AG04449 (cell line): ENCODE measurements around the gene NF2.

Source experiments
- CTCF ChIA-PET: fragments of 350-600 bp; formaldehyde crosslinking; extraction: SDS; loops from one replicate; lab custom pipeline; 2021; ENCODE audit warnings: antibody characterized with exemption; lab: Yijun Ruan, JAX
- POLR2A ChIA-PET: fragments of 400-600, 350-600 bp; formaldehyde crosslinking; extraction: SDS; loops from one replicate; lab custom pipeline; 2020; ENCODE audit warnings: antibody characterized with exemption, inconsistent platforms; lab: Yijun Ruan, JAX
- DNase-seq: peaks from one replicate; pipeline ENCODE4 v3.0.0-alpha.2; 2010; ENCODE audit warnings: low read depth, low spot score
- H3K4me3 ChIP-seq: 2 replicates; pipeline ENCODE4 v1.5.1; 2011; ENCODE audit warnings: low read depth, mild to moderate bottlenecking, control low read depth, low read length
- CTCF ChIP-seq: IDR thresholded peaks from one replicate; pipeline ENCODE4 v1.5.1; 2011; ENCODE audit warnings: mild to moderate bottlenecking, moderate library complexity, low read length, control low read depth, inconsistent platforms; ENCODE audit not compliant: insufficient read depth; ENCODE audit errors: missing control alignments

Gene NF2

GRCh38 chr22:29718949-29719898 lies 115.8 kb downstream of the NF2 start:
- ChIA-PET CTCF (interaction anchor here (0.5 to 0.8 kb wide), 2 partner anchors 16 to 562 kb away, joined by 3 read pairs; no protein-coding TSS in a partner anchor), POLR2A (interaction anchor here (0.6 kb wide), 1 partner anchor 35 kb away, joined by 3 read pairs; no protein-coding TSS in a partner anchor)
- H3K4me3 ChIP-seq: no peak overlapping the region
- DNase-seq: no peak
- no peak for TF ChIP-seq CTCF

DNA sequence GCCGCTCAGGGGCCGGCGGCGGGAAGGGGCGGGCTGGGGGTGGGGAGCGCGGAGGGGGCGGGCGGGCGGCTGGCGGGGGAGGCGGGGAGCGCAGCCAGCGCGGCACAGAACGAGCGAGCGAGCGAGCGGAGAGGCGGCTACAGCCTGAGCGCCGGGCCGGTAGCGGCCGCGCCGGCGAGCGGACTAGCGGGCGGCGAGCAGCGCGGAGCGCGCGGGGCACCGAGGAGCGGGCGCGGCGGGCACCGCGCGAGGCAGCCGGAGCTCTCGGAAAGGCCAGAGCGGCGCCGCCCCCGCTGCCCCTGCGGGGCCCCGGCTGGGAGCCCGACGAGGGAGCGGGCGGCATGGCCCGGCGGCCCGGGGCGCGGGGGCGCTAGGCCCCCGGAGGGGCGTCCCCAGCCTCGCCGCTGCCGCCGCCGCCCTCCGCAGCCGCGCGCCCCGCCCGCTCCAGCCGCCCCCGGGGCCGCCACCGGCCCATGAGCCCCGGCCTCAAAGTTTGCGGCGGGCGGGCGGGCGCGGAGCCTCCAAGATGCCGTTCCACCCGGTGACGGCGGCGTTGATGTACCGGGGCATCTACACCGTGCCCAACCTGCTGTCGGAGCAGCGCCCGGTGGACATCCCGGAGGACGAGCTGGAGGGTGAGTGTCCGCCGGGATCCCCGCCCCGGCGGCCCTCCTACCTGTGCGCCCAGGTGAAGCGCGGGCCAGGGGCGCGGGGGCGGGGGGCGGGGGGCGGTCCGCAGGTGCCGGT lies 116.6 kb downstream of the NF2 start, which contains the start of gene CABP7:
CABP7 (plus strand) TSS at position 105 of the 747 bp plus-strand sequence; CDS start at position 527, 422 bp downstream.
- DNase-seq: no peak
- TF ChIP-seq CTCF: no peak

GRCh38 chr22:29720811-29721323 lies 117.4 kb downstream of the NF2 start:
- POLR2A ChIA-PET: no interaction called here
- no peak overlapping the region for H3K4me3 ChIP-seq
- no peak for TF ChIP-seq CTCF
- CTCF ChIA-PET: interaction anchor here (1.0 kb wide), 1 partner anchor 368 kb away, joined by 3 read pairs; no protein-coding TSS in a partner anchor
- no peak for DNase-seq

More for the DNA sequence above, 116.6 kb downstream of the NF2 start, which contains the start of gene CABP7:
- POLR2A ChIA-PET: no interaction called here
- CTCF ChIA-PET: interaction anchor here (1.0 kb wide), 1 partner anchor 368 kb away, joined by 3 read pairs; no protein-coding TSS in a partner anchor
- no peak within 1 kb of the TSS for H3K4me3 ChIP-seq

GRCh38 chr22:29722151-29722550 lies 118.7 kb downstream of the NF2 start:
- DNase-seq: no peak
- H3K4me3 ChIP-seq: no peak overlapping the region
- POLR2A ChIA-PET: no interaction called here
- TF ChIP-seq CTCF: no peak
- CTCF ChIA-PET: interaction anchor here (0.8 kb wide), 1 partner anchor 281 kb away, joined by 4 read pairs; no protein-coding TSS in a partner anchor

- no peak for TF ChIP-seq CTCF
- CTCF ChIA-PET: interaction anchor here (0.8 to 1.0 kb wide), 2 partner anchors 11 to 281 kb away, joined by 3 to 4 read pairs; no protein-coding TSS in a partner anchor
- DNase-seq: no peak
- no peak overlapping the region for H3K4me3 ChIP-seq
- POLR2A ChIA-PET: no interaction called here
These were observed 119.2 kb downstream of the NF2 start for GRCh38 chr22:29722587-29722986.
